ENCODE measurements around the gene CRABP1. TPM values are rescaled to one million over a fixed set of nuclear protein-coding genes. Genes with fewer than 3 reads are reported as not detected.

CRABP1 gene
- total and polyA plus RNA-seq, 2 experiments from 2014 or later, result not detected

DNA sequence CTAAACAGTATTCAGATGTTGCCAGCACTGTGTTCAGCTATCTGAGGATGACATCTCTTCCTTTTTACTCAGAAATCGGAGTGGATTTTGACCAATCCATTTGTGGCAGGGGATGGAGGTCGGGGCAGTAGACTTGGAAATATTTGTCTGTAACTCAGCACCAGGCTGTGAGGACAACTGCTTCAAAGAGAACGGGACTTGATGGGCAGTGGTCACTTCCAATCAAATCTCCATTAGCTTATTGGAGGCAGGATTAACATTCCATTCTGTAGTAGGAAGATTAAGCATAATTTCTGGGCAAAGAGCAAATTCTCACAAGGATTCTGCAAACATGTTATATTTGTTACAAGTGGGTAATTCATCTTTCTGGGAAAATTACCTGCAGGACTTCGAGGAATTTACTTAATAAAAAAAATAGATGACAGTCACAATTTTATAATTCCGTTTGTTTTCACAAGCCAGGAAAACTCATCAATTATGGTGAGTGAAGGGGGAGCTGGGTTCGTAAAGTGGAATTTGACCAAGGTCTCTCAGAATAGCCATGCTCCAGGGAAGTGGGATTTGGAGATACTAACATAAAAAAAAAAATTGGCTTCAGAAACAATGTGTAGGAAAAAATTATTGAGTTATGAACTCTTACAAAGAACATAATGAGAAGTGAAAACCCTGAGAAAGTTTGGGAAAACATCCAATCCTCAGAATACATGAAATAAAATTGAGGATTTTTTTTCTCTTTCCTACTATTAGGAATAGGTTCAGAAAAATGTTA lies 18.1 kb downstream of the CRABP1 start:
- no peak for TF ChIP-seq EZH2phosphoT487 (IDR thresholded peaks at IDR 0.05; ENCODE audit: insufficient read depth, low read depth)
- no peak for TF ChIP-seq EZH2 (IDR thresholded peaks at IDR 0.05; ENCODE audit: insufficient read depth, poor library complexity, severe bottlenecking)
- no peaks in the 10 kb centered on the region for H3K36me3 ChIP-seq (ENCODE audit: low read depth)
- 48 to 50% methylated on average over 6 of the region's 6 CpGs for WGBS, 2 experiments (ENCODE audit: low coverage in 1 of 2, low lambda C conversion rate in 2 of 2, missing lambda C conversion rate in 2 of 2)
- H3K9me2 ChIP-seq (ENCODE audit: insufficient read depth), result no peaks in the 10 kb centered on the region
- no peak overlapping the region for H3K4me2 ChIP-seq (ENCODE audit: unreplicated experiment)
- H3K27ac ChIP-seq, result no peak overlapping the region
- H3K79me2 ChIP-seq (ENCODE audit: insufficient read depth), result no peaks in the 10 kb centered on the region
- H3K4me1 ChIP-seq (ENCODE audit: insufficient read depth), result no peaks in the 10 kb centered on the region
- H3K9me3 ChIP-seq (ENCODE audit: low read depth), result no peaks in the 10 kb centered on the region
- H3F3A ChIP-seq (ENCODE audit: insufficient read depth), result no peaks in the 10 kb centered on the region
- no peak overlapping the region for H3K4me3 ChIP-seq
- no peak overlapping the region for H3K9ac ChIP-seq
- H2AFZ ChIP-seq, result no peak overlapping the region
- H4K20me1 ChIP-seq (ENCODE audit: insufficient read depth), result no peaks in the 10 kb centered on the region
- H3K27me3 ChIP-seq (replicated peaks; ENCODE audit: insufficient read depth), result peaks cover 27% of the 10 kb centered on the region
- in situ Hi-C loops (cut with MboI), result no loop called here
- DNase-seq, result no peak

- H3K9ac ChIP-seq, result no peak overlapping the region
- H3K9me2 ChIP-seq (ENCODE audit: insufficient read depth), result no peaks in the 10 kb centered on the region
- 0 out of 2 replicates have a peak, but pooled peaks cover under 1% of the 10 kb centered on the region for H3K4me1 ChIP-seq (ENCODE audit: insufficient read depth)
- H3K4me2 ChIP-seq (ENCODE audit: unreplicated experiment), result no peak overlapping the region
- no peak overlapping the region for H3K27ac ChIP-seq
- no peak overlapping the region for H3K4me3 ChIP-seq
- H4K20me1 ChIP-seq (ENCODE audit: insufficient read depth), result no peaks in the 10 kb centered on the region
- H3K36me3 ChIP-seq (ENCODE audit: low read depth), result no peaks in the 10 kb centered on the region
- in situ Hi-C loops (cut with MboI), result no loop called here
- H2AFZ ChIP-seq, result no peak overlapping the region
- no peaks in the 10 kb centered on the region for H3K79me2 ChIP-seq (ENCODE audit: insufficient read depth)
- H3K9me3 ChIP-seq (ENCODE audit: low read depth), result no peaks in the 10 kb centered on the region
- WGBS, 2 experiments (ENCODE audit: low coverage in 1 of 2, low lambda C conversion rate in 2 of 2, missing lambda C conversion rate in 2 of 2), result 51 to 54% methylated on average over 3 of the region's 3 CpGs
- H3F3A ChIP-seq (ENCODE audit: insufficient read depth), result no peaks in the 10 kb centered on the region; the same call in 1 of the 2 replicates
- TF ChIP-seq EZH2phosphoT487 (IDR thresholded peaks at IDR 0.05; ENCODE audit: insufficient read depth, low read depth) (no peak), EZH2 (IDR thresholded peaks at IDR 0.05; ENCODE audit: insufficient read depth, poor library complexity, severe bottlenecking) (no peak)
- DNase-seq, result no peak
- H3K27me3 ChIP-seq (replicated peaks; ENCODE audit: insufficient read depth), result peaks cover 27% of the 10 kb centered on the region
Measured at GRCh38 chr15:78359041-78359808, 19.1 kb downstream of the CRABP1 start.

DNA sequence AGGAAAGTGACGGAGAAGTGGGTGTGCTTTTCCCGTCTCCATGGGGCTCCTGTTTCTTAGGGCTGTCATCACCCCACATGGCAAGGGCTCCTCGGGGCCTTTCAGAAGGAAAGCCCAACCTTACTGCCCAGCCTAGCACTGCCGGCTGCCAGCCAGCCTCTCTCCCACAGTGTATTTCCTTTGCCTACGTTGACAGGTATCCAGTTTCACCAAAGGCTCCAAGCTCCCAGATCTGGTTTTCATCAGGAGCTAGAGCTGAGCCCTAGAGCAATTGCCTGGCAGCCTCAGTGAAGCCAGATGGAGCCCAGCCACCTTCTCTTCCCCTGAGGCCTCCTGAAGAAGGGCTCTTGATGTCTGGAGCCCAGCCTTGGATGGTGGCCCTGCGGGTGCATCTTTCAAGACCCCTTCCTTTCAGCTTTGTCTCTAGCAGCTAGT lies 20.2 kb downstream of the CRABP1 start:
- DNase-seq, result no peak
- H3K27me3 ChIP-seq (replicated peaks; ENCODE audit: insufficient read depth), result peaks cover 35% of the 10 kb centered on the region
- H3K4me3 ChIP-seq, result no peak overlapping the region
- no peaks in the 10 kb centered on the region for H3K79me2 ChIP-seq (ENCODE audit: insufficient read depth)
- peaks cover 7% of the 10 kb centered on the region; the same call in 1 of the 2 replicates for H3F3A ChIP-seq (ENCODE audit: insufficient read depth)
- H3K9me3 ChIP-seq (ENCODE audit: low read depth), result no peaks in the 10 kb centered on the region
- H3K4me2 ChIP-seq (ENCODE audit: unreplicated experiment), result no peak overlapping the region
- H3K9ac ChIP-seq, result no peak overlapping the region
- no peaks in the 10 kb centered on the region for H3K9me2 ChIP-seq (ENCODE audit: insufficient read depth)
- in situ Hi-C loops (cut with MboI), result no loop called here
- TF ChIP-seq EZH2 (IDR thresholded peaks at IDR 0.05; ENCODE audit: insufficient read depth, poor library complexity, severe bottlenecking), result no peak
- no peak for TF ChIP-seq EZH2phosphoT487 (IDR thresholded peaks at IDR 0.05; ENCODE audit: insufficient read depth, low read depth)
- no peak overlapping the region for H3K27ac ChIP-seq
- no peak overlapping the region for H2AFZ ChIP-seq
- no peaks in the 10 kb centered on the region for H4K20me1 ChIP-seq (ENCODE audit: insufficient read depth)
- 0 out of 2 replicates have a peak, but pooled peaks cover 5% of the 10 kb centered on the region for H3K4me1 ChIP-seq (ENCODE audit: insufficient read depth)
- 32 to 33% methylated on average over 6 of the region's 6 CpGs for WGBS, 2 experiments (ENCODE audit: low coverage in 1 of 2, low lambda C conversion rate in 2 of 2, missing lambda C conversion rate in 2 of 2)
- H3K36me3 ChIP-seq (ENCODE audit: low read depth), result no peaks in the 10 kb centered on the region

GRCh38 chr15:78360958-78361718 lies 21.0 kb downstream of the CRABP1 start:
- in situ Hi-C loops (cut with MboI), result no loop called here
- no peak overlapping the region for H3K27ac ChIP-seq
- 69 to 71% methylated on average over 8 of the region's 8 CpGs for WGBS, 2 experiments (ENCODE audit: low coverage in 1 of 2, low lambda C conversion rate in 2 of 2, missing lambda C conversion rate in 2 of 2)

More at GRCh38 chr15:78360958-78361718, 21.0 kb downstream of the CRABP1 start:
- no peaks in the 10 kb centered on the region for H4K20me1 ChIP-seq (ENCODE audit: insufficient read depth)
- no peak for TF ChIP-seq EZH2phosphoT487 (IDR thresholded peaks at IDR 0.05; ENCODE audit: insufficient read depth, low read depth)
- TF ChIP-seq EZH2 (IDR thresholded peaks at IDR 0.05; ENCODE audit: insufficient read depth, poor library complexity, severe bottlenecking), result no peak
- DNase-seq, result no peak
- 0 out of 2 replicates have a peak, but pooled peaks cover 5% of the 10 kb centered on the region for H3K4me1 ChIP-seq (ENCODE audit: insufficient read depth)
- no peaks in the 10 kb centered on the region for H3K79me2 ChIP-seq (ENCODE audit: insufficient read depth)
- no peaks in the 10 kb centered on the region for H3K9me2 ChIP-seq (ENCODE audit: insufficient read depth)
- no peak overlapping the region for H3K9ac ChIP-seq
- H3K36me3 ChIP-seq (ENCODE audit: low read depth), result no peaks in the 10 kb centered on the region
- no peak overlapping the region for H3K4me3 ChIP-seq
- H3K9me3 ChIP-seq (ENCODE audit: low read depth), result no peaks in the 10 kb centered on the region
- H2AFZ ChIP-seq, result no peak overlapping the region
- peaks cover 7% of the 10 kb centered on the region; the same call in 1 of the 2 replicates for H3F3A ChIP-seq (ENCODE audit: insufficient read depth)
- peaks cover 35% of the 10 kb centered on the region for H3K27me3 ChIP-seq (replicated peaks; ENCODE audit: insufficient read depth)
- no peak overlapping the region for H3K4me2 ChIP-seq (ENCODE audit: unreplicated experiment)

Data from GM23248 (cell line).